Neuronal stem cell (in vitro differentiated cells): Measurements from ENCODE around the gene ATP5F1B.
"Not testable (repeated sequence)": the region's sequence is repeated elsewhere in the genome, so short reads cannot be mapped to it uniquely, and the experiment has no call there.

Source experiments
- DNase-seq: peaks from one replicate; pipeline ENCODE4 v3.0.0-alpha.2; 2013; ENCODE audit warnings: low spot score
- H2AFZ ChIP-seq: one replicate; pipeline ENCODE4 v1.6.1; 2013; ENCODE audit warnings: mild to moderate bottlenecking, low read length, inconsistent platforms
- H2AK5ac ChIP-seq: 2 replicates; pipeline ENCODE4 v1.6.1; 2013; ENCODE audit warnings: low read depth, mild to moderate bottlenecking, inconsistent platforms, low read length, moderate library complexity, mixed read lengths
- H2BK120ac ChIP-seq: 2 replicates; pipeline ENCODE4 v1.6.1; 2013; ENCODE audit warnings: low read depth, mild to moderate bottlenecking, inconsistent platforms, low read length, moderate library complexity, mixed read lengths
- H2BK12ac ChIP-seq: one replicate; pipeline ENCODE4 v1.6.1; 2013; ENCODE audit warnings: low read length, inconsistent platforms
- H2BK15ac ChIP-seq: 2 replicates; pipeline ENCODE4 v1.6.1; 2013; ENCODE audit warnings: mild to moderate bottlenecking, low read length, inconsistent platforms, mixed read lengths
- H2BK5ac ChIP-seq: one replicate; pipeline ENCODE4 v1.6.1; 2013; ENCODE audit warnings: inconsistent platforms, mild to moderate bottlenecking, low read length, moderate library complexity
- H3K14ac ChIP-seq: one replicate; pipeline ENCODE4 v1.6.1; 2013; ENCODE audit warnings: low read length, inconsistent platforms
- H3K18ac ChIP-seq: 2 replicates; pipeline ENCODE4 v1.6.1; 2013; ENCODE audit warnings: low read length, inconsistent platforms
- H3K23ac ChIP-seq: 2 replicates; pipeline ENCODE4 v1.6.1; 2013; ENCODE audit warnings: low read depth, mild to moderate bottlenecking, mixed read lengths, low read length, inconsistent platforms; ENCODE audit not compliant: poor library complexity
- H3K27ac ChIP-seq: replicated peaks from 3 replicates; pipeline ENCODE4 v1.5.1; 2013; ENCODE audit warnings: low read length, inconsistent platforms
- H3K27me3 ChIP-seq, 3 experiments: 2 replicates each; pipeline ENCODE4 v1.6.1; 2013; ENCODE audit warnings: low read length in 3 of 3, mild to moderate bottlenecking in 2 of 3, inconsistent platforms in 1 of 3, low read depth in 1 of 3, mixed read lengths in 1 of 3, moderate library complexity in 1 of 3; ENCODE audit not compliant: control insufficient read depth in 3 of 3, insufficient read depth in 3 of 3
- H3K36me3 ChIP-seq, 2 donors: replicated peaks in 1 of 2; 2 replicates each; pipeline ENCODE4 v1.6.1; 2013; ENCODE audit warnings: low read length in 2 of 2; ENCODE audit not compliant: control insufficient read depth in 2 of 2, insufficient read depth in 2 of 2
- H3K4ac ChIP-seq: 2 replicates; pipeline ENCODE4 v1.6.1; 2013; ENCODE audit warnings: inconsistent platforms, mild to moderate bottlenecking, low read length, moderate library complexity
- H3K4me1 ChIP-seq, 2 donors: 1 replicate in 1 of 2; 2 replicates in 1 of 2; pipeline ENCODE4 v1.6.1; 2013; ENCODE audit warnings: low read length in 2 of 2, low read depth in 1 of 2; ENCODE audit not compliant: control insufficient read depth in 2 of 2, insufficient read depth in 1 of 2
- H3K4me2 ChIP-seq: one replicate; pipeline ENCODE4 v1.6.1; 2013; ENCODE audit warnings: mild to moderate bottlenecking, low read length, inconsistent platforms; ENCODE audit not compliant: insufficient read depth, poor library complexity, severe bottlenecking
- H3K4me3 ChIP-seq, 2 donors: 2 replicates each; pipeline ENCODE4 v1.5.1; 2013; ENCODE audit warnings: low read length in 2 of 2, mild to moderate bottlenecking in 2 of 2, inconsistent platforms in 1 of 2, moderate library complexity in 1 of 2
- H3K79me1 ChIP-seq: one replicate; pipeline ENCODE4 v1.6.1; 2013; ENCODE audit warnings: low read depth, mild to moderate bottlenecking, inconsistent platforms, low read length, moderate library complexity
- H3K9ac ChIP-seq: one replicate; pipeline ENCODE4 v1.6.1; 2013; ENCODE audit warnings: mild to moderate bottlenecking, low read depth, low read length, inconsistent platforms; ENCODE audit not compliant: poor library complexity
- H3K9me3 ChIP-seq, 2 donors: replicated peaks in 1 of 2; 2 replicates each; pipeline versions ENCODE3 to v1.6.1; 2013; ENCODE audit warnings: low read length in 2 of 2, mild to moderate bottlenecking in 2 of 2, inconsistent platforms in 1 of 2, low read depth in 1 of 2, mixed read lengths in 1 of 2, moderate library complexity in 1 of 2; ENCODE audit not compliant: control insufficient read depth in 2 of 2, insufficient read depth in 1 of 2
- H4K8ac ChIP-seq: one replicate; pipeline ENCODE4 v1.6.1; 2013; ENCODE audit warnings: low read depth, mild to moderate bottlenecking, inconsistent platforms, low read length, moderate library complexity
- H4K91ac ChIP-seq: one replicate; pipeline ENCODE4 v1.6.1; 2013; ENCODE audit warnings: low read length, low read depth, mild to moderate bottlenecking, inconsistent platforms; ENCODE audit not compliant: poor library complexity
- WGBS, 2 donors: extraction: QIAGEN DNeasy Blood & Tissue Kit; methylation state at CpG; one replicate each; pipeline ENCODE4 v1.1.7; 2013; ENCODE audit warnings: missing lambda C conversion rate in 2 of 2, mixed read lengths in 1 of 2; ENCODE audit not compliant: insufficient read length in 2 of 2, insufficient replicate concordance in 1 of 2; ENCODE audit errors: extremely low coverage in 2 of 2; 5-methylcytosine and 5-hydroxymethylcytosine counted together

The ATP5F1B gene

DNA sequence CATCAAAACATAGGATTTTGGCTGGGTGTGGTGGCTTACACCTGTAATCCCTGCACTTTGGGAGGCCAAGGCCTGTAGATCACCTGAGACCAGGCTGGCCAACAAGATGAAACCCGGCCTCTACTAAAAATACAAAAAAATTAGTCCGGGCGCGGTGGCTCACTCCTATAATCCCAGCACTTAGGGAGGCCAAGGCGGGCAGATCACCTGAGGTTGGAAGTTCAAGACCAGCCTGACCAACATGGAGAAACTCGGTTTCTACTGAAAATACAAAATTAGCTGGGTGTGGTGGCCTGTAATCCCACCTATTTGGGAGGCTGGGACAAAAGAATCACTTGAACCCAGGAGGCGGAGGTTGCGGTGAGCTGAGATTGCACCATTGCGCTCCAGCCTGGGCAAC is 2.2 kb upstream of the ATP5F1B start:
- H2BK120ac ChIP-seq, H3K4me2 ChIP-seq, H2BK5ac ChIP-seq, H3K27me3 ChIP-seq, H3K79me1 ChIP-seq, H2AFZ ChIP-seq, H3K18ac ChIP-seq, H2AK5ac ChIP-seq, H3K4me3 ChIP-seq, H3K14ac ChIP-seq, H3K9ac ChIP-seq, H3K4me1 ChIP-seq, H4K91ac ChIP-seq, H2BK12ac ChIP-seq, H4K8ac ChIP-seq, H3K27ac ChIP-seq, H2BK15ac ChIP-seq, H3K9me3 ChIP-seq, H3K4ac ChIP-seq, DNase-seq, H3K23ac ChIP-seq: not testable (repeated sequence)
- no CpG with 5 or more reads among the region's 9 CpGs for WGBS, 2 donors
- peaks cover 7 to 20% of the 10 kb centered on the region in 2 donors for H3K36me3 ChIP-seq

DNA sequence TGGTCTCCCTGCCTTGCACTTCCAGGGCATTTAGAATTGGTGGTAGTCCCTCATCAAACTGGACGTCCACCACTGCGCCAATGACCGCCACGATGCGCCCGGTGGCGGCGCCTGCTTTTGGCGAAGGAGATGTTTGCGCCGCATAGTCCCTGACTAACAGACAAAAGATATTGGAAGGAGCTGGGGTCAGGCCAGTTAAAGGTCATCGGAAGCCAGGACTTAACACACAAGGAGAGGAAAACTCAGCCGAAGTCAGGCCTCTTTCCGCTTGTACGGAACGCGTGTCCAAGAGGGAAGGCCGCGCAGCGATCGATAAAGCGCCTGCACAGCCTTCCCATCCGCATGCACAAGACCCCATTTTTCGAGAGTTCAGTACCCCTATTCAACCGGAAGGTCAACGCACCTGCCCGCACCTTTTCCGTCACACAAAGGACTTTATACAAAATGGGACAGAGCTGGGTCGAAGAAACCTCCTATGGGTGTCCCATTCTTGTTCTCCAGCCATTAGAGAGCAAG is 525 bp downstream of the ATP5F1B start:
- Histone ChIP-seq H3K23ac (peak overlapping the region; percentile 87), H3K4me3 (peak overlapping the region; percentile 83 to 98), H3K36me3 (peaks cover 15 to 47% of the 10 kb centered on the region in 2 donors), H3K4me2 (peak overlapping the region; percentile 70), H2BK15ac (peak overlapping the region; percentile 59), H3K4ac (no peak overlapping the region), H3K14ac (peak overlapping the region; percentile 85), H2BK120ac (peak overlapping the region; percentile 10), H3K27me3 (no peaks in the 10 kb centered on the region), H2BK12ac (no peak overlapping the region), H3K79me1 (peaks cover 3% of the 10 kb centered on the region), H2BK5ac (no peak overlapping the region), H3K18ac (peak overlapping the region; percentile 98), H2AFZ (peak overlapping the region; percentile 60), H3K27ac (peak overlapping the region; percentile 59), H3K4me1 (peaks cover 2 to 4% of the 10 kb centered on the region in 2 donors), H3K9ac (peak overlapping the region; percentile 95), H4K8ac (no peak overlapping the region), H4K91ac (no peak overlapping the region), H3K9me3 (no peaks in the 10 kb centered on the region), H2AK5ac (peak overlapping the region; percentile 91)
- DNase-seq, result no peak
- WGBS, 2 donors, result no CpG with 5 or more reads among the region's 29 CpGs

DNA sequence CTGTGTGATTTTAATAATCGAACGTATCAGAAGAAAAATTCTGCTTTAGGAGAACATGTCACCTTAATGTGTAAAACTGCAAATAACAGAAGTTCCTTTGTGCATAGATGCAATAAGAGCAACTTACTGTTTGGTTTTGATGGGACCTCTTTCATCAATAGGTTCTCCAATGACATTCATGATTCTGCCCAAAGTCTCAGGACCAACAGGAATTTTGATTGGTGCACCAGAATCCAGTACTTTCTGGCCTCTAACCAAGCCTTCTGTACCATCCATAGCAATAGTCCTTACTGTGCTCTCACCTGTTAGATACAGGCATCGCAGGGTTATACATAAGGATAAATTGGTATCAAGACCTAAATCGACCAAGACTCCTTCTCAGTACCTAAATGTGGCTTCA is 1.1 kb downstream of the ATP5F1B start:
- peaks cover 2 to 4% of the 10 kb centered on the region in 2 donors for H3K4me1 ChIP-seq
- H2AK5ac ChIP-seq, result no peak overlapping the region
- peak overlapping the region; percentile 70 for H3K4me2 ChIP-seq
- no peak overlapping the region for H3K4ac ChIP-seq
- H2BK15ac ChIP-seq, result no peak overlapping the region
- H3K27me3 ChIP-seq, result no peaks in the 10 kb centered on the region
- no peak overlapping the region for H3K14ac ChIP-seq
- H2BK120ac ChIP-seq, result no peak overlapping the region
- no CpG with 5 or more reads among the region's 4 CpGs for WGBS, 2 donors
- H3K9ac ChIP-seq, result no peak overlapping the region
- H3K9me3 ChIP-seq, result no peaks in the 10 kb centered on the region
- peak overlapping the region; percentile 83 to 98 for H3K4me3 ChIP-seq
- DNase-seq, result no peak
- H3K36me3 ChIP-seq, result peaks cover 19 to 53% of the 10 kb centered on the region in 2 donors
- H2BK12ac ChIP-seq, result no peak overlapping the region
- H4K91ac ChIP-seq, result no peak overlapping the region
- H4K8ac ChIP-seq, result no peak overlapping the region
- no peak overlapping the region for H3K23ac ChIP-seq
- H3K27ac ChIP-seq, result no peak overlapping the region
- H2AFZ ChIP-seq, result no peak overlapping the region
- no peak overlapping the region for H3K18ac ChIP-seq
- no peak overlapping the region for H2BK5ac ChIP-seq
- H3K79me1 ChIP-seq, result peaks cover 3% of the 10 kb centered on the region

GRCh38 chr12:56641219-56641618 is 4.6 kb downstream of the ATP5F1B start:
- H3K9me3 ChIP-seq, result no peaks in the 10 kb centered on the region
- H4K91ac ChIP-seq, result no peak overlapping the region
- no peak overlapping the region for H3K9ac ChIP-seq
- H4K8ac ChIP-seq, result no peak overlapping the region
- no peak overlapping the region for H2BK5ac ChIP-seq
- peaks cover 3% of the 10 kb centered on the region for H3K79me1 ChIP-seq
- no peaks in the 10 kb centered on the region for H3K27me3 ChIP-seq
- DNase-seq, result no peak
- H3K27ac ChIP-seq, result no peak overlapping the region
- H3K23ac ChIP-seq, result no peak overlapping the region
- H2BK120ac ChIP-seq, result no peak overlapping the region
- no peak overlapping the region for H3K18ac ChIP-seq
- no peak overlapping the region for H2AK5ac ChIP-seq
- WGBS, 2 donors, result no CpG with 5 or more reads among the region's 6 CpGs
- peaks cover 5 to 10% of the 10 kb centered on the region in 2 donors for H3K4me1 ChIP-seq
- H2BK12ac ChIP-seq, result no peak overlapping the region
- no peak overlapping the region for H2BK15ac ChIP-seq
- H3K4ac ChIP-seq, result no peak overlapping the region
- H3K36me3 ChIP-seq, result peaks cover 32 to 77% of the 10 kb centered on the region in 2 donors
- H2AFZ ChIP-seq, result no peak overlapping the region
- H3K4me2 ChIP-seq, result no peak overlapping the region
- no peak overlapping the region for H3K14ac ChIP-seq
- no peak overlapping the region for H3K4me3 ChIP-seq
